ENCODE data around the gene CIRBP. TPM values are rescaled to one million over a fixed set of nuclear protein-coding genes. Genes with fewer than 3 reads are reported as not detected.
A peak's percentile ranks its signal among the peaks of the same experiment; 100 is the strongest.

CIRBP gene
- total RNA-seq, 1 experiment from 2014 or later: 263 TPM

DNA sequence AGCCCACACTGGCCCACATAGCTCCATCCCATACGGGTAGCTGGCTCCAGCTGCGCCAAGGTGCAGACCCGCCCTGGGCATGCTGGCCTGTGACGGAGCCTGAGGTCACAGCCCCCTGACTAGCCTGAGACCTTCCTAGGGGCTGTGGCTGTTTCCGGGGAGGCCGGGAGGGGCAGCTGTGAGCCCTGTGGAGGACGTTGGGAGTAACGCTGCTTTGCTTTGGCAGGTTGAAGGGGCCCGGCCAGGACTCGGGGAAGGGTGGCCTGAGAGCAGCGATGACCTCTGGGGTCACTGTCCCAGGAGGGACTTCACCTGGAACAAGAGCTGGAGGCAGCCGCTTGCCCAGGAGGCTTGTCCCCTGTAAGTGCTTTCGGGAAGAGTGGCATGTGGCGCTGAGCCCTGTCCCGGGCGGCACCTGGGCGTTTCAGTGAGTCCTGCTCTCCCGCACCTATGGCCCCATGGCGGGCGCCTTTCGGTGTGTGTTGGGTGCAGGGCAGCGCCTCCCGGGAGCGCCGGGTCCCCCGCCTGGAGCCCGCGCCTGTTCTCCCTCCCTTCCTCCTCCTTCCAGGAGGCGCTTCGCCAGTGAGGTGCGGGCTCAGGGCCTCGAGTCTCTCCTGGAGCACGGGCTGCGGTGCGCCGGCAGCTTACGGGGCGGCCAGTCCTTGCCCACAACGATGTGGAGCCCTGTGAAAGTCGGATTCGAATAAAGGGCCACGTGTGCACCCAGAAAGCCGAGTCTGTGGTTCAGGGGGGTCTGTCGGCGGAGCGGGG, 5.1 kb downstream of the CIRBP start:
- Histone ChIP-seq H3K23ac (ENCODE audit: insufficient read length, low read depth, low read length) (no peak overlapping the region), H3K18ac (ENCODE audit: insufficient read length, low read depth, low read length) (no peak overlapping the region), H4K5ac (ENCODE audit: insufficient read length, low read depth, low read length) (no peak overlapping the region), H2BK5ac (ENCODE audit: insufficient read length, low read length) (no peak overlapping the region), H2BK15ac (ENCODE audit: low read depth, low read length) (no peak overlapping the region), H3K14ac (ENCODE audit: insufficient read depth, low read length) (no peak overlapping the region), H4K20me1 (ENCODE audit: control insufficient read depth, insufficient read depth, insufficient read length) (no peaks in the 10 kb centered on the region), H2AK5ac (ENCODE audit: insufficient read length, low read length) (no peak overlapping the region), H2BK20ac (ENCODE audit: low read depth, low read length, poor library complexity, severe bottlenecking) (no peak overlapping the region), H2AFZ (ENCODE audit: low read length) (no peak overlapping the region), H3K9ac (ENCODE audit: extremely low read depth, insufficient read length, low read length) (no peak overlapping the region), H3K4ac (ENCODE audit: low read depth, low read length) (no peak overlapping the region), H3K23me2 (ENCODE audit: insufficient read length, low read depth, low read length, poor library complexity, severe bottlenecking) (peaks cover 16% of the 10 kb centered on the region), H2BK12ac (ENCODE audit: insufficient read length, low read depth, low read length) (no peak overlapping the region), H3T11ph (ENCODE audit: low read length) (no peak overlapping the region), H3K56ac (ENCODE audit: insufficient read length, low read depth, low read length) (no peak overlapping the region), H4K8ac (replicated peaks; ENCODE audit: insufficient read length, low read depth, low read length) (no peak overlapping the region), H3K4me2 (ENCODE audit: insufficient read depth, insufficient read length, low read length) (peak overlapping the region; percentile 2), H2BK120ac (ENCODE audit: low read depth, low read length, poor library complexity, severe bottlenecking) (no peak overlapping the region), H3K79me1 (ENCODE audit: insufficient read depth, low read depth, low read length, poor library complexity, severe bottlenecking) (peaks cover 9% of the 10 kb centered on the region), H3K27ac (ENCODE audit: insufficient read length, low read depth, low read length) (no peak overlapping the region), H4K91ac (ENCODE audit: insufficient read length, low read depth, low read length) (no peak overlapping the region), H3K9me3 (ENCODE audit: control insufficient read depth, low read depth, low read length) (no peaks in the 10 kb centered on the region), H3K4me1 (ENCODE audit: insufficient read depth, low read length) (no peaks in the 10 kb centered on the region), H3K79me2 (ENCODE audit: insufficient read depth, low read length) (peaks cover 4% of the 10 kb centered on the region; the same call in 1 of the 2 replicates), H3K27me3 (ENCODE audit: insufficient read depth, low read length) (no peaks in the 10 kb centered on the region)
- Mint-ChIP-seq H3K4me3 (peak overlapping the region; percentile 62 to 81), H3K27me3 (ENCODE audit: low read depth) (no peaks in the 10 kb centered on the region; the same call in 1 of the 2 replicates), H3K36me3 (ENCODE audit: insufficient read depth in 1 of 3, low read depth in 3 of 3) (peaks cover 36 to 71% (median 54%) of the 10 kb centered on the region in 3 experiments), H3K4me1 (peaks cover 37 to 45% of the 10 kb centered on the region in 2 experiments), H3K27ac (peak overlapping the region; percentile 95 to 99 (median 96); a peak in 5 of 7 replicates), H3K9me3 (no peaks in the 10 kb centered on the region)
- no peak for DNase-seq
- TF ChIP-seq, protein P1, sequence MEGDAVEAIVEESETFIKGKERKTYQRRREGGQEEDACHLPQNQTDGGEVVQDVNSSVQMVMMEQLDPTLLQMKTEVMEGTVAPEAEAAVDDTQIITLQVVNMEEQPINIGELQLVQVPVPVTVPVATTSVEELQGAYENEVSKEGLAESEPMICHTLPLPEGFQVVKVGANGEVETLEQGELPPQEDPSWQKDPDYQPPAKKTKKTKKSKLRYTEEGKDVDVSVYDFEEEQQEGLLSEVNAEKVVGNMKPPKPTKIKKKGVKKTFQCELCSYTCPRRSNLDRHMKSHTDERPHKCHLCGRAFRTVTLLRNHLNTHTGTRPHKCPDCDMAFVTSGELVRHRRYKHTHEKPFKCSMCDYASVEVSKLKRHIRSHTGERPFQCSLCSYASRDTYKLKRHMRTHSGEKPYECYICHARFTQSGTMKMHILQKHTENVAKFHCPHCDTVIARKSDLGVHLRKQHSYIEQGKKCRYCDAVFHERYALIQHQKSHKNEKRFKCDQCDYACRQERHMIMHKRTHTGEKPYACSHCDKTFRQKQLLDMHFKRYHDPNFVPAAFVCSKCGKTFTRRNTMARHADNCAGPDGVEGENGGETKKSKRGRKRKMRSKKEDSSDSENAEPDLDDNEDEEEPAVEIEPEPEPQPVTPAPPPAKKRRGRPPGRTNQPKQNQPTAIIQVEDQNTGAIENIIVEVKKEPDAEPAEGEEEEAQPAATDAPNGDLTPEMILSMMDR (conservative IDR thresholded peaks at IDR 0.05): no peak
- WGBS (ENCODE audit: extremely low coverage, insufficient read length, low lambda C conversion rate): no CpG with 5 or more reads among the region's 46 CpGs
